MCF 10A (cell line): Measurements from ENCODE around the gene ZNF653. TPM values are rescaled to one million over a fixed set of nuclear protein-coding genes. Genes with fewer than 3 reads are reported as not detected.

Source experiments
- BruUV-seq: library from RNA; stranded (reverse); fragments of 400-500 nt; replicated peaks from 2 replicates; lab custom pipeline; 2021; lab: Mats Ljungman, UMichigan
- CTCF ChIA-PET: fragments of 300-600 bp; sonication (Branson Sonifier 250); formaldehyde crosslinking; extraction: SDS; loops from one replicate; lab custom pipeline; 2021; ENCODE audit warnings: antibody characterized with exemption, inconsistent platforms; lab: Yijun Ruan, JAX
- POLR2A ChIA-PET: fragments of 300-600, 350-650 bp; sonication (Branson Sonifier 250); formaldehyde crosslinking; extraction: SDS; loops from one replicate; lab custom pipeline; 2020; ENCODE audit warnings: antibody characterized with exemption, inconsistent platforms; lab: Yijun Ruan, JAX
- DNase-seq: peaks from one replicate; pipeline ENCODE4 v3.0.0-alpha.2; 2018; ENCODE audit not compliant: unreplicated experiment
- H3K27ac Mint-ChIP-seq: one replicate; pipeline ENCODE4 v1.8.0; 2022; ENCODE audit warnings: mild to moderate bottlenecking, low read depth, mixed read lengths; ENCODE audit not compliant: unreplicated experiment
- H3K27me3 Mint-ChIP-seq: one replicate; pipeline ENCODE4 v1.8.0; 2022; ENCODE audit warnings: mixed read lengths; ENCODE audit not compliant: insufficient read depth, unreplicated experiment
- H3K36me3 Mint-ChIP-seq: one replicate; pipeline ENCODE4 v1.8.0; 2022; ENCODE audit warnings: mild to moderate bottlenecking, moderate library complexity, mixed read lengths; ENCODE audit not compliant: insufficient read depth, unreplicated experiment
- H3K4me1 Mint-ChIP-seq: one replicate; pipeline ENCODE4 v1.8.0; 2022; ENCODE audit warnings: mixed read lengths; ENCODE audit not compliant: insufficient read depth, unreplicated experiment
- H3K4me3 Mint-ChIP-seq: one replicate; pipeline ENCODE4 v1.8.0; 2022; ENCODE audit warnings: mild to moderate bottlenecking, moderate library complexity, mixed read lengths; ENCODE audit not compliant: unreplicated experiment
- H3K9me3 Mint-ChIP-seq: one replicate; pipeline ENCODE4 v1.8.0; 2022; ENCODE audit warnings: mixed read lengths; ENCODE audit not compliant: unreplicated experiment
- intact Hi-C: fragments of 100-400 bp; cut with micrococcal nuclease; formaldehyde crosslinking; loops from 2 replicates; pipeline ENCODE4 v1.14.1; 2022
- total RNA-seq: library from RNA; stranded (reverse); gene quantifications from 2 replicates; pipeline ENCODE4 v1.2.3, GENCODE V29; 2022
- TF ChIP-seq, protein P1 (sequence below): fragments of 200-600 bp; IDR thresholded peaks from one replicate; pipeline ENCODE4 v1.8.0; 2022; ENCODE audit warnings: antibody characterized with exemption, mild to moderate bottlenecking; ENCODE audit not compliant: unreplicated experiment

Gene ZNF653
- total RNA-seq, 1 experiment from 2014 or later = 7.7 TPM

DNA sequence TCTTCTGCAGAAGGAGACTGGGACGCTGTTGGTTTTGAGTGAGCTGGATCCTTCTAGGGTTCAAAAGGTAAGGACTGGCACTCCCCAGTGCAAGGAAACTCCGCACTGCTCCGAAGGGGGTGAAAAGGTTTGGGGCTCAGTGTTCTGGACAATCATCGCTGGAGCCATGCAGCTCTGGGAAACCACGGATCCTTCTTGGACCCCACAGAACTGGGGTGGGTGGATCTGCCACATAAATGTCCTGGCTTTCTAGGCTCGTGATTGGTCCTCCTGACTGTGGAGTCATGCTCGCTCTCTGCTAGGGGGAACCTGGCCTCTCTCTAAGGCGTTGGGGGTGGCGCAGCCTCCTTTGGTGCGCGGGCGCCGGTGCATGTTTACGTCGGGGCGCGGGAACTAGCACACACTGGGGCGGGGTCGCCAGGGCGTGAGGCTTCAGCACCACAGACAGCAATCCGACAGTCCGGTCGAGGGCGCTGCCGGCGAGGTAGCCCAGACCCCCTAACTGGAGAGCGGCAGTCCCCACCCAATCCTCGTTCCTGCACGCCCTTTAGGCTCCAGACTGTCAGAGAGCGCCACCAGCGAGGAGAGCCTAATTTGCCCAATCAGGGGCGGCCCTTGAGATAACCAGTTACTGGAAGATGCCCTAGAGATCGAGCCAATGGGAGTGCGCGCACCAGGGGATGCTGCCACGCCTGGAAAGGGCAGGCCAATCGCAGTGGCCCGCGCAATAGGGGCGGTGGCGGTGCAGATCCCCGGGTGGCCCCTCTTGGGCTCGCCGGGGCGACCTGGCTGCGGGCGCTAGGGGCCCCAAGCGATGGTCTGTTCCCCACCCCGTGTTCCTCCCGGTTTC, 23.9 kb downstream of the ZNF653 start:
- POLR2A ChIA-PET = interaction anchor here (0.5 to 1.4 kb wide), 5 partner anchors 10 to 200 kb away, joined by 3 to 7 read pairs (median 4); no protein-coding TSS in a partner anchor
- intact Hi-C loops = loop anchor here (1.0 kb wide), 1 partner anchor 188 kb away; no protein-coding TSS in a partner anchor
- peaks cover 6% of the 10 kb centered on the region for H3K4me1 Mint-ChIP-seq
- CTCF ChIA-PET = interaction anchor here (0.7 to 2.5 kb wide), 21 partner anchors 9 to 620 kb away, joined by 3 to 12 read pairs (median 4); partner anchors contain the start of genes ECSIT and EPOR
- no peak for DNase-seq
- peak overlapping the region; percentile 46 for H3K4me3 Mint-ChIP-seq
- H3K27ac Mint-ChIP-seq = no peak overlapping the region
- TF ChIP-seq, protein P1, sequence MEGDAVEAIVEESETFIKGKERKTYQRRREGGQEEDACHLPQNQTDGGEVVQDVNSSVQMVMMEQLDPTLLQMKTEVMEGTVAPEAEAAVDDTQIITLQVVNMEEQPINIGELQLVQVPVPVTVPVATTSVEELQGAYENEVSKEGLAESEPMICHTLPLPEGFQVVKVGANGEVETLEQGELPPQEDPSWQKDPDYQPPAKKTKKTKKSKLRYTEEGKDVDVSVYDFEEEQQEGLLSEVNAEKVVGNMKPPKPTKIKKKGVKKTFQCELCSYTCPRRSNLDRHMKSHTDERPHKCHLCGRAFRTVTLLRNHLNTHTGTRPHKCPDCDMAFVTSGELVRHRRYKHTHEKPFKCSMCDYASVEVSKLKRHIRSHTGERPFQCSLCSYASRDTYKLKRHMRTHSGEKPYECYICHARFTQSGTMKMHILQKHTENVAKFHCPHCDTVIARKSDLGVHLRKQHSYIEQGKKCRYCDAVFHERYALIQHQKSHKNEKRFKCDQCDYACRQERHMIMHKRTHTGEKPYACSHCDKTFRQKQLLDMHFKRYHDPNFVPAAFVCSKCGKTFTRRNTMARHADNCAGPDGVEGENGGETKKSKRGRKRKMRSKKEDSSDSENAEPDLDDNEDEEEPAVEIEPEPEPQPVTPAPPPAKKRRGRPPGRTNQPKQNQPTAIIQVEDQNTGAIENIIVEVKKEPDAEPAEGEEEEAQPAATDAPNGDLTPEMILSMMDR = no peak
- BruUV-seq = no TSS peak
- H3K36me3 Mint-ChIP-seq = no peaks in the 10 kb centered on the region
- no peaks in the 10 kb centered on the region for H3K27me3 Mint-ChIP-seq
- no peaks in the 10 kb centered on the region for H3K9me3 Mint-ChIP-seq

DNA sequence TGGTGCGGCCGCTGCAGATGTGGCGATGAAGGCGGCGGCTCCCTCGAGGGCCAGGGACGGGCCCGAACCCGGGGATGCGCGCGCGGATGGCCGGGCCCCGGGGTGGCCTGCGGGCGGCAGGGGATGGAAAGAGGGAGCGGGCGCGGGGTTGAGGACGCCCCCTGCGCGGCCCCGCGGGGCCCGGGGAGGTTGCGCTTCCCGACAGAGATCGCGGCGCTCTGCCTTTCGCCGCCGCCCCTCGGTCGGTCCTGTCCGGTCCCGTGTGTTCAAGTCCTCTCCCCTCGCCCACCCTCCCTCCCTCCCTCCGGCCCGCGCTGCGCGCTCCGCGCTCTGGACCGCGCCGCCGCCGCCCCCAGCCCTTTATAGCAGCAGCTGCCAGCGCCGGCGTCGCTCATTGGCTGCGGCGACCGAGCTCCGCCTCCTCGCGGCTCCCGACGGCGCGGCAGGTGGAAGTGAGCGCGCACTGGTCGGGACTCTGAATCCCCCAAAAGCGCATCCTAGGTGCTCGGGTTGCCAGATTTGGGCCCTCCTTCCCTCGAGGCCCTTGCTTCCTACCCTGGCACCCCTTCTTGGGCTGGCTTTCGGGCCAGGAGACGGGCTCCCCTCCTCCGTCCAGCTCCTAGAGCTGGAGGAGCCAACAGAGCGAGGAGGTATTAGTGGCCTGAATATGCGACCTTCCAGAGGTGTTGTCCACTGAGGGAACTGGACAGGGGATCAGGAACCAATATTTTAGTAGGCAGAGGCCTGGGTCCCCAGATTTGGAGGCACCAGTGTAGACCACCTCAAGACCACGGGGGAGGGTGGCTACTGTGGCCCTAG, 24.7 kb downstream of the ZNF653 start, which contains the start of gene ELAVL3:
Gene ELAVL3, minus strand, starts transcription at position 332 of the 819 bp plus-strand sequence. CDS start 438 bp downstream, outside the sequence.
- no peak for DNase-seq
- CTCF ChIA-PET = interaction anchor here (0.6 to 2.5 kb wide), 2 partner anchors 99 to 343 kb away, joined by 3 to 12 read pairs; no protein-coding TSS in a partner anchor
- intact Hi-C loops = no loop called here
- Mint-ChIP-seq H3K36me3 (no peaks in the 10 kb centered on the region), H3K27ac (no peak within 1 kb of the TSS), H3K4me1 (peaks cover 6% of the 10 kb centered on the region), H3K27me3 (no peaks in the 10 kb centered on the region), H3K4me3 (no peak within 1 kb of the TSS), H3K9me3 (no peaks in the 10 kb centered on the region)
- TF ChIP-seq, protein P1 = no peak
- POLR2A ChIA-PET = no interaction called here
- BruUV-seq = no TSS peak

DNA sequence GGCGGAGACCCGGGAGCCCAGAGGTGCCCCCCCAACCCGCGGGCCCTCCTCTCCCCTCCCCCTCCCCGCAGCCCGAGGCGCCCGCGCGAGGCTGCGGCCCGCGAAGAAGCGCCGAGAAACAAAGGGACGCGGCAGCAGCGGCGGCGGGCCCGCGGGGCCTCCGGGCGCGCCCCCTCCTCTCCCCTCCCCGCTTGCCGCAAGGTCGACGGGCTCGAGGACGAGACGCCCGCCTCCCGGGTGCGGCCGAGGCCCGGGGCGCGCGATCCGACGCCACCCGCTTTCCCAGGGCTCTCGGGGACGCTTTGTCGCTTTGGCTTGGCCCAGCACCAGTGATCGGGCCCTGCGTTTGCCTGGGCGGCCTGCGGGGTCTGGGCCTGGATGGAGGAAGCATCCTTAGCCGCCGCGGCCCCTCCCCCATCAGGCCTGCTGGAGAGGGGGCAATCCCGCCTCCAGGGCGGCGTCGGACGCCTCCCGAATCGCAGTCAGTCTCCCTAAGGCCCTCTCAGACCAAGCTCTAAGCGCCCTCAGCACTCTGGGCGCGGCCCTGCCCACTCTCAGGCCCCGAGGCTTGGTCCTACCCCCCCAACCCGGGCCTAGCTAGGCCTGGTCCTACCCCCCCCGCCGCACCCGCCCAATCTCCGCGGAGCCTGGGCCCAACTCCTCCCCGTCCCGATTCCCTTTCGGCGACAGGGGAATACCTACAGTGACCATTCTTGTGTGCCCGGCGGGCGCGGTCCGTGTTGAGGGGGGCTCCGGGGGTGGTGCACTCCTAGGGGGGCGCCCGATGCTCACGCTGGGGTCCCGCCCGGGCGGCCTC, 25.5 kb downstream of the ZNF653 start:
- Mint-ChIP-seq H3K9me3 (no peaks in the 10 kb centered on the region), H3K27ac (no peak overlapping the region), H3K27me3 (no peaks in the 10 kb centered on the region), H3K4me3 (no peak overlapping the region), H3K36me3 (no peaks in the 10 kb centered on the region), H3K4me1 (peaks cover 3% of the 10 kb centered on the region)
- BruUV-seq = no TSS peak
- TF ChIP-seq, protein P1 = no peak
- ChIA-PET POLR2A (no interaction called here), CTCF (interaction anchor here (0.6 kb wide), 1 partner anchor 343 kb away, joined by 3 read pairs; no protein-coding TSS in a partner anchor)
- intact Hi-C loops = no loop called here
- no peak for DNase-seq
